Naive thymus-derived CD4-positive, alpha-beta T cell (primary cell): ENCODE results near the gene DDR2. TPM values are rescaled to one million over a fixed set of nuclear protein-coding genes. Genes with fewer than 3 reads are reported as not detected.
A peak's percentile ranks its signal among the peaks of the same experiment; 100 is the strongest.
"Not testable (repeated sequence)": the region's sequence is repeated elsewhere in the genome, so short reads cannot be mapped to it uniquely, and the experiment has no call there.

Source experiments
- ATAC-seq: fragments of 150-1000 bp; cut with Tn5 transposase; 2 replicates; pipeline ENCODE4 v1.10.0; 2021; ENCODE audit warnings: mild to moderate bottlenecking, moderate library complexity
- CTCF ChIA-PET: fragments of 350-600 bp; sonication (Branson Sonifier 250); formaldehyde crosslinking; loops from one replicate; lab custom pipeline; 2021; ENCODE audit warnings: antibody characterized with exemption; lab: Charles Lee
- POLR2A ChIA-PET: fragments of 350-600 bp; sonication (Branson Sonifier 250); formaldehyde crosslinking; loops from one replicate; lab custom pipeline; 2021; ENCODE audit warnings: antibody characterized with exemption, inconsistent platforms; lab: Charles Lee
- DNase-seq, 9 donors: peaks; one replicate each; pipeline versions ENCODE4 v3.0.0 to v3.0.0-alpha.2; 2020 to 2022; ENCODE audit warnings: mixed read lengths in 1 of 9
- H3K27ac ChIP-seq: one replicate; pipeline ENCODE4 v1.7.0; 2013; ENCODE audit warnings: mild to moderate bottlenecking, low read depth, low read length, moderate library complexity
- H3K27me3 ChIP-seq, 2 donors: one replicate each; pipeline ENCODE4 v1.7.0; 2013; ENCODE audit warnings: low read length in 2 of 2, mild to moderate bottlenecking in 2 of 2, moderate library complexity in 2 of 2; ENCODE audit not compliant: control insufficient read depth in 2 of 2, insufficient read depth in 2 of 2
- H3K36me3 ChIP-seq, 3 experiments: 1 replicate in 2 of 3; 2 replicates in 1 of 3; pipeline ENCODE4 v1.7.0; 2013; ENCODE audit warnings: low read length in 3 of 3, mild to moderate bottlenecking in 3 of 3, moderate library complexity in 1 of 3; ENCODE audit not compliant: insufficient read depth in 3 of 3, control insufficient read depth in 2 of 3
- H3K4me1 ChIP-seq, 2 donors: one replicate each; pipeline ENCODE4 v1.7.0; 2013; ENCODE audit warnings: low read length in 2 of 2, mild to moderate bottlenecking in 2 of 2, moderate library complexity in 1 of 2; ENCODE audit not compliant: control insufficient read depth in 2 of 2, insufficient read depth in 2 of 2
- H3K4me3 ChIP-seq: 2 replicates; pipeline ENCODE4 v1.7.0; 2013; ENCODE audit warnings: mild to moderate bottlenecking, low read length
- H3K9me3 ChIP-seq, 3 experiments: 1 replicate in 2 of 3; 2 replicates in 1 of 3; pipeline ENCODE4 v1.7.0; 2013; ENCODE audit warnings: low read length in 3 of 3; ENCODE audit not compliant: control insufficient read depth in 2 of 3
- H3K27ac Mint-ChIP-seq, 9 donors: one replicate each; pipeline ENCODE4 v1.8.0; 2020 to 2022; ENCODE audit warnings: mixed read lengths in 9 of 9, mild to moderate bottlenecking in 8 of 9, moderate library complexity in 5 of 9, inconsistent platforms in 2 of 9
- H3K27me3 Mint-ChIP-seq, 5 donors: one replicate each; pipeline ENCODE4 v1.8.0; 2021 to 2022; ENCODE audit warnings: mixed read lengths in 5 of 5, mild to moderate bottlenecking in 1 of 5
- H3K36me3 Mint-ChIP-seq, 5 donors: one replicate each; pipeline ENCODE4 v1.8.0; 2020 to 2022; ENCODE audit warnings: mixed read lengths in 5 of 5, mild to moderate bottlenecking in 3 of 5, inconsistent platforms in 1 of 5
- H3K4me1 Mint-ChIP-seq, 7 donors: one replicate each; pipeline ENCODE4 v1.8.0; 2020 to 2022; ENCODE audit warnings: mixed read lengths in 7 of 7, mild to moderate bottlenecking in 3 of 7, inconsistent platforms in 1 of 7
- H3K4me3 Mint-ChIP-seq, 10 donors: one replicate each; pipeline ENCODE4 v1.8.0; 2020 to 2022; ENCODE audit warnings: mild to moderate bottlenecking in 10 of 10, mixed read lengths in 10 of 10, moderate library complexity in 6 of 10, inconsistent platforms in 2 of 10
- H3K9me3 Mint-ChIP-seq, 11 donors: one replicate each; pipeline ENCODE4 v1.8.0; 2020 to 2022; ENCODE audit warnings: mixed read lengths in 11 of 11, mild to moderate bottlenecking in 4 of 11, inconsistent platforms in 1 of 11, moderate library complexity in 1 of 11
- intact Hi-C, 2 donors: fragments of 100-400 bp; cut with micrococcal nuclease; formaldehyde crosslinking; loops; one replicate each; pipeline ENCODE4 v1.15.1; 2023
- polyA plus RNA-seq, 2 donors: library from polyadenylated mRNA; unstranded; fragments of 300-500 nt; fragmentation: Illumina TruSeq; gene quantifications; one replicate each; pipeline ENCODE4 v1.2.3, GENCODE V29; 2021
- total RNA-seq, 6 experiments: library from RNA in 5 of 6; stranded (reverse) in 5 of 6; gene quantifications; 1 replicate in 5 of 6; 2 replicates in 1 of 6; pipeline ENCODE4 v1.2.3 and lab custom pipeline; 2021 to 2026

Gene DDR2
- total and polyA plus RNA-seq, 7 experiments from 2014 or later, result 0.24 to 0.44 (median 0.35) TPM; not detected in 2

DNA sequence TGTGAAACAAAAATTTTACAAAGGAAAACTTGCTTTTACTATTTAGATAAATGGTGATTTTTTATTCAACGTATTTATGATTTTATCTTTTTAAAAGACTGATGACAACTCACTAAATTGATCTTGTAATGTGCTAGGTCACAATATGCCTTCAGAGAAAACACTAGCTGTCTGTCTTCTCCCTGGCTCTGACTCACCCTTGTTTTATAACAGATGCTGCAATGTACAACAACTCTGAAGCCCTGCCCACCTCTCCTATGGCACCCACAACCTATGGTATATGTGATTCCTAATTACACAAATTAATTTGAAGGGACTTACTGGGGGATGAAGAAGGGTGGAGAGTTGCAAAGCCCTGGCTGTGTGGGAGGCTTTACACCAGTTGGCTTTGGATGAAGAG lies 133.5 kb downstream of the DDR2 start:
- peaks cover 0 to 25% (median 5%) of the 10 kb centered on the region in 5 donors for H3K27me3 Mint-ChIP-seq
- H3K36me3 Mint-ChIP-seq, result no peaks in the 10 kb centered on the region
- no peaks in the 10 kb centered on the region for H3K9me3 Mint-ChIP-seq
- no peaks in the 10 kb centered on the region for H3K4me1 Mint-ChIP-seq
- intact Hi-C loops, result no loop called here
- no peaks in the 10 kb centered on the region for H3K36me3 ChIP-seq
- ChIA-PET POLR2A (no interaction called here), CTCF (no interaction called here)
- H3K27ac Mint-ChIP-seq, result no peak overlapping the region
- no peak overlapping the region for H3K4me3 Mint-ChIP-seq
- ATAC-seq, result no peak
- H3K4me1 ChIP-seq, result no peaks in the 10 kb centered on the region
- DNase-seq, result no peak
- H3K9me3 ChIP-seq, result no peaks in the 10 kb centered on the region
- H3K27me3 ChIP-seq, result no peaks in the 10 kb centered on the region
- no peak overlapping the region for H3K4me3 ChIP-seq
- H3K27ac ChIP-seq, result no peak overlapping the region

DNA sequence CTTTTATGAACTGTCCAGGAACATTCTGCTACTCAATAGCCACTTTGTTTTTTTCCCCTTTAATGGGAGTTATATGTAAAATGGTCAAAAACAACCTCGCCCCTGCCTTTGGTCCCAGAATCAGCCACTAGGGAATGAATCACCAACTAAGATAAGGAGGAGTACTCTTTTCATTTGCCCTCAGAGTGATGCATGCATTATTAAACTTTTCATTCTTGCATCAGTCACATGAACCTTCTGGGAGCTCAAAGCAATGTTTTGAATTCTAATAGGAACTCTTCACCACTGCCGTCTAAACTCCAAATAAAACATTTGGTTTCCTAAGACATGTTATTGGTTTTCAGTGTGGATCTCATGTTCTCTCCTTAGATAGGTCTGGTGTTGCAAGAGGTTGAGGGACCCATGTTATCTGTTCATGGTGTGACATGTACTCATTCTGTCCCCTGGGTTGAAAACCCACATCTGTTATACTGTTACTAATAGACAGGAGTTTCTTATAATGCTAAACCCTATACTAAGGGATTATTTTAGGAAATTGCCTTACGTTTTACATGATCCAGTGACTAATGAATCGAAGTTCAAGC lies 140.4 kb downstream of the DDR2 start:
- Mint-ChIP-seq H3K27ac (no peak overlapping the region), H3K4me3 (no peak overlapping the region), H3K36me3 (peaks cover 0 to 3% (median 0%) of the 10 kb centered on the region in 5 donors), H3K27me3 (peaks cover 7 to 39% (median 16%) of the 10 kb centered on the region in 5 donors), H3K9me3 (no peaks in the 10 kb centered on the region), H3K4me1 (no peaks in the 10 kb centered on the region)
- POLR2A ChIA-PET, result no interaction called here
- Histone ChIP-seq H3K4me3 (no peak overlapping the region), H3K36me3 (no peaks in the 10 kb centered on the region), H3K9me3 (no peaks in the 10 kb centered on the region), H3K4me1 (no peaks in the 10 kb centered on the region), H3K27me3 (no peaks in the 10 kb centered on the region), H3K27ac (no peak overlapping the region)
- CTCF ChIA-PET, result interaction anchor here (1.8 kb wide), 1 partner anchor 9 kb away, joined by 3 read pairs; no protein-coding TSS in a partner anchor
- intact Hi-C loops, result no loop called here
- ATAC-seq, result no peak
- DNase-seq, result no peak

DNA sequence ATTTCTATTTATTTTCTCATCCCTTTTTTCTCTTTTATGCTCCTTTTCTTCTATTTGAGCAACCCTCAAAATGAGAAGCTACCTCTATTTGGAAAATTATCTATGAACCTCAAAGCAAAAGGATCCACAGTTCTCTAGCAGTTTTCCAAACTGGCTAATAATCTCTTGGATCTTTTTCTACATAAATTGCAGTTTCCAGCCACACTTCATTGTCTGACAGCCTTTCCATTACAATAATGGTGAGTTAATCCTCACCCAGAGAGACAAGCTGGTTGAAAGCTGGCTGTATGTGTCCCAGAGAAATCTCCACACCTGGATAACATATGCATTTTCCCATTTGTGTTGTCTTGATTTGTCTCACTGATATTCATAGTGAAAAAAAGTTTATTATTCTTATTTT lies 141.7 kb downstream of the DDR2 start:
- Mint-ChIP-seq H3K27ac (no peak overlapping the region), H3K27me3 (peaks cover 7 to 27% (median 16%) of the 10 kb centered on the region in 5 donors), H3K4me3 (no peak overlapping the region), H3K4me1 (no peaks in the 10 kb centered on the region), H3K9me3 (no peaks in the 10 kb centered on the region), H3K36me3 (peaks cover 0 to 3% (median 0%) of the 10 kb centered on the region in 5 donors)
- Histone ChIP-seq H3K9me3 (no peaks in the 10 kb centered on the region), H3K27me3 (no peaks in the 10 kb centered on the region), H3K36me3 (no peaks in the 10 kb centered on the region), H3K4me3 (no peak overlapping the region), H3K4me1 (no peaks in the 10 kb centered on the region), H3K27ac (no peak overlapping the region)
- intact Hi-C loops, result no loop called here
- ATAC-seq, result no peak
- ChIA-PET POLR2A (no interaction called here), CTCF (no interaction called here)
- no peak for DNase-seq

DNA sequence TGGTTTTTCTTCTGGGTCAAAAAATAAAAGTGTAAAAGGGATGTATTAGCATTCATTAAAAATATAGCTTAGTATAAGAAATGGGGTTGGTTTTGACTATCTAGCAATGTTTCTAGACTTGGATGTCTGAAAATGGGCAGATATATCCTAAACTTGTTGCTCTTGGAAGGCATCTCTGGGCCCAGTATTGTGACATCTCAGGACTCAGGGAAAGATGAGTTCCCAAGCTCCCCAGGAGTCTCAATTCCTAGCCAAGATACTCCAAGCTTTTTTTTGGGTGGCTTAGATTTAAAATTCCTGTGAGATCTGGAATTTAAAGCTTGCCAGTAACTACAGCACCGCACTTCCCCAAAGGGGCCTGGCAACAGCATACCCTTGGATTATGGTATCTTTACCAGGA lies 146.8 kb downstream of the DDR2 start:
- no peaks in the 10 kb centered on the region for H3K27me3 ChIP-seq
- no peak overlapping the region for H3K27ac ChIP-seq
- CTCF ChIA-PET, result no interaction called here
- H3K4me3 ChIP-seq, result no peak overlapping the region
- H3K27me3 Mint-ChIP-seq, result peaks cover 11 to 33% (median 27%) of the 10 kb centered on the region in 5 donors
- H3K4me3 Mint-ChIP-seq, result no peak overlapping the region
- ATAC-seq, result no peak
- no peaks in the 10 kb centered on the region for H3K9me3 Mint-ChIP-seq
- H3K9me3 ChIP-seq, result no peaks in the 10 kb centered on the region
- intact Hi-C loops, result no loop called here
- H3K36me3 Mint-ChIP-seq, result peaks cover 0 to 5% (median 0%) of the 10 kb centered on the region in 5 donors
- no peaks in the 10 kb centered on the region for H3K4me1 Mint-ChIP-seq
- no peaks in the 10 kb centered on the region for H3K36me3 ChIP-seq
- no peaks in the 10 kb centered on the region for H3K4me1 ChIP-seq
- no peak overlapping the region for H3K27ac Mint-ChIP-seq
- DNase-seq, result no peak
- POLR2A ChIA-PET, result no interaction called here

DNA sequence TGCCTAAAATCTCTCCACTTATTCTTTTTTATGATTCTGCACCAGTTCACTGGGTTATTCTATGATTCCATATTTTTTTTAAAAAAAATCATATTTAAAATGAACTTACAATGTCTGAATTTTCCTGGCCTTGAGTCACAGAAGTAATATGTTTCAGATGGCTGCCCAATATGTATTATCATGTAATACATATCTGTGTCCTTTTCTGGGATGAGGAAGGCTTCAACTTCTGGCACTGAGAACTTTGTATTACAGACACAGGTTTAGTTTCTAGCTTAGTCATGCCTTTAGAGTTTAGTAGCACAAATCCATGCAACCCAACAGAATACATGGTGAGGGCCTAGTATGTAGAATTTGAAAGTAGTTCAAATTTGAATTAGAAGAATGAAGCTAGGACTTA lies 150.4 kb downstream of the DDR2 start:
- no peaks in the 10 kb centered on the region for H3K9me3 Mint-ChIP-seq
- ATAC-seq, result no peak

DNA sequence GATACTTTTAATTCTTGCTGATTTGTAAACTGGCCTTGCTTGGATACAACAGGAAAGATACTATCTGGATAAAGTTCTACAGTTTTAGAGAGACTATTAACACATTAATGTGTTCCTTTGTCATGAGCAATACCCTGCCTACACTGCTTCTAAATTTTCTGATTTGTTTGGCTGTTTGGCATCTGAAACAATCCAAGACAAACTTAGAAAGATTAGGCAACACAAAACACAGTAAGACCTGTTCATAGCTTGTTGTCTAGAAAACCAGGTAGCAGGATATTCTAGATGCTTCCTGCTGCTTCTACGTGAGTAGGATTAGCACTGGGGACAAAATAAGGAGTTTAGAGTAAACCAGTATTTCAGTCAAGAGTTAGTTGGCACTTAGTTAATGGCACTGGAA lies 152.7 kb downstream of the DDR2 start:
- H3K27ac Mint-ChIP-seq, H3K36me3 Mint-ChIP-seq, intact Hi-C loops, DNase-seq, POLR2A ChIA-PET, H3K4me3 Mint-ChIP-seq, H3K36me3 ChIP-seq, H3K27ac ChIP-seq, H3K4me1 Mint-ChIP-seq, H3K9me3 Mint-ChIP-seq, H3K27me3 ChIP-seq, ATAC-seq, CTCF ChIA-PET, H3K4me1 ChIP-seq, H3K4me3 ChIP-seq, H3K9me3 ChIP-seq: not testable (repeated sequence)
- H3K27me3 Mint-ChIP-seq, result peaks cover 0 to 26% (median 17%) of the 10 kb centered on the region in 5 donors

More for the DNA sequence above, 150.4 kb downstream of the DDR2 start:
- Histone ChIP-seq H3K9me3 (no peaks in the 10 kb centered on the region), H3K4me3 (no peak overlapping the region), H3K36me3 (no peaks in the 10 kb centered on the region), H3K4me1 (no peaks in the 10 kb centered on the region), H3K27me3 (no peaks in the 10 kb centered on the region), H3K27ac (no peak overlapping the region)
- POLR2A ChIA-PET, result no interaction called here
- H3K4me3 Mint-ChIP-seq, result no peak overlapping the region
- CTCF ChIA-PET, result no interaction called here
- intact Hi-C loops, result no loop called here
- no peak overlapping the region for H3K27ac Mint-ChIP-seq
- H3K27me3 Mint-ChIP-seq, result peaks cover 0 to 27% (median 19%) of the 10 kb centered on the region in 5 donors
- no peaks in the 10 kb centered on the region for H3K4me1 Mint-ChIP-seq
- no peak for DNase-seq
- H3K36me3 Mint-ChIP-seq, result peaks cover 0 to 5% (median 0%) of the 10 kb centered on the region in 5 donors

DNA sequence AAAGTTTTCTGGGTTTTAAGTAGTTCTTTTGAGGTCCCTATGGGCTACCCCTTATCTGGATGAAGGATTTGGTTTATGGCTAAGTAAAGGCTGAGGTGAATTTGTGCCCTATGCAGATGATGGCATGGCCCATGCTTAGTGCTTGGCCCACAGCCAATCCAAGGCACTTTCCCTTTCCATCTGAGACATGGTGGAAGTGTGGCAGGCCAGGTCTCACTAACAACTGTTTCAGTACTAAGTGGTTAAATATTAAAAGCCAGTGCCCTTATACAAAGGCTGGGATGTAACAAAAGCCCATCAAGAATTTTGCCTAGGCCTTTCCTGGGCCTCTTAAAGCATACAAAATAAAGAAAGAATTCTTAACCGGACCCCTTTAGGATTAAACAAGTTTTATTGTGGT lies 156.5 kb downstream of the DDR2 start:
- H3K4me3 ChIP-seq, DNase-seq, H3K27me3 Mint-ChIP-seq, H3K27ac ChIP-seq, intact Hi-C loops, H3K36me3 ChIP-seq, H3K4me1 ChIP-seq, H3K9me3 ChIP-seq, H3K27me3 ChIP-seq, ATAC-seq, H3K9me3 Mint-ChIP-seq, CTCF ChIA-PET, H3K36me3 Mint-ChIP-seq, POLR2A ChIA-PET, H3K4me3 Mint-ChIP-seq: not testable (repeated sequence)
- Mint-ChIP-seq H3K4me1 (peaks cover 0 to 14% (median 4%) of the 10 kb centered on the region in 7 donors), H3K27ac (peak overlapping the region in 4 of 9 donors; percentile 53 to 96 (median 66))
